A549 treated with Mapracorat at 1 μM for 4 hours (cell line): Measurements from ENCODE around the gene IL9. TPM values are rescaled to one million over a fixed set of nuclear protein-coding genes. Genes with fewer than 3 reads are reported as not detected.

Source experiments
- total RNA-seq: library from RNA; stranded (reverse); fragments of 200-300 nt; extraction: Qiagen RNA extraction; gene quantifications from 5 replicates; pipeline ENCODE4 v1.2.3, GENCODE V29; 2022

IL9 gene
- not detected in 5 replicates for total RNA-seq

GRCh38 chr5:135895474-135896006 is at the start of gene IL9:
IL9 (minus strand) TSS chr5:135895841; CDS start chr5:135895816, 25 bp downstream.

Other genes with a start within 250 kb of the IL9 start
- gene SLC25A48, start 61.2 kb downstream of the IL9 start, total RNA-seq = 0.12 to 0.45 TPM (median 0.29 TPM) in 4 of 5 replicates, not detected in the other
- not detected in 5 replicates for gene LECT2, start 59.1 kb upstream of the IL9 start, total RNA-seq
- 1,374 to 2,017 TPM (median 1,715 TPM) in 5 replicates for gene TGFBI, start 133.1 kb upstream of the IL9 start, total RNA-seq
- 13.7 to 42.0 TPM (median 32.7 TPM) in 5 replicates for gene SMAD5, start 237.0 kb upstream of the IL9 start, total RNA-seq